Dendritic cell treated with granulocyte-macrophage colony-stimulating factor and Interleukin-4, amounts not matched to agents 40 ng/mL and 50 ng/mL, for 4 days (primary cell): Measurements from ENCODE around the gene NOXA1.
A peak's percentile ranks its signal among the peaks of the same experiment; 100 is the strongest.
"Not testable (repeated sequence)": the region's sequence is repeated elsewhere in the genome, so short reads cannot be mapped to it uniquely, and the experiment has no call there.

Experiments
- H3K27ac Mint-ChIP-seq: one replicate; pipeline ENCODE4 v1.8.0; 2022; ENCODE audit warnings: mild to moderate bottlenecking, mixed read lengths
- H3K27me3 Mint-ChIP-seq: one replicate; pipeline ENCODE4 v1.8.0; 2022; ENCODE audit warnings: mild to moderate bottlenecking, mixed read lengths
- H3K36me3 Mint-ChIP-seq: one replicate; pipeline ENCODE4 v1.8.0; 2022; ENCODE audit warnings: low read depth, mixed read lengths
- H3K4me1 Mint-ChIP-seq: one replicate; pipeline ENCODE4 v1.8.0; 2022; ENCODE audit warnings: low read depth, mixed read lengths
- H3K4me3 Mint-ChIP-seq: one replicate; pipeline ENCODE4 v1.8.0; 2022; ENCODE audit warnings: mild to moderate bottlenecking, moderate library complexity, mixed read lengths
- H3K9me3 Mint-ChIP-seq: one replicate; pipeline ENCODE4 v1.8.0; 2022; ENCODE audit warnings: mixed read lengths
- intact Hi-C: fragments of 100-400 bp; cut with micrococcal nuclease; formaldehyde crosslinking; loops from one replicate; pipeline ENCODE4 v1.15.0; 2022

Gene NOXA1, protein sequence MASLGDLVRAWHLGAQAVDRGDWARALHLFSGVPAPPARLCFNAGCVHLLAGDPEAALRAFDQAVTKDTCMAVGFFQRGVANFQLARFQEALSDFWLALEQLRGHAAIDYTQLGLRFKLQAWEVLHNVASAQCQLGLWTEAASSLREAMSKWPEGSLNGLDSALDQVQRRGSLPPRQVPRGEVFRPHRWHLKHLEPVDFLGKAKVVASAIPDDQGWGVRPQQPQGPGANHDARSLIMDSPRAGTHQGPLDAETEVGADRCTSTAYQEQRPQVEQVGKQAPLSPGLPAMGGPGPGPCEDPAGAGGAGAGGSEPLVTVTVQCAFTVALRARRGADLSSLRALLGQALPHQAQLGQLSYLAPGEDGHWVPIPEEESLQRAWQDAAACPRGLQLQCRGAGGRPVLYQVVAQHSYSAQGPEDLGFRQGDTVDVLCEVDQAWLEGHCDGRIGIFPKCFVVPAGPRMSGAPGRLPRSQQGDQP

DNA sequence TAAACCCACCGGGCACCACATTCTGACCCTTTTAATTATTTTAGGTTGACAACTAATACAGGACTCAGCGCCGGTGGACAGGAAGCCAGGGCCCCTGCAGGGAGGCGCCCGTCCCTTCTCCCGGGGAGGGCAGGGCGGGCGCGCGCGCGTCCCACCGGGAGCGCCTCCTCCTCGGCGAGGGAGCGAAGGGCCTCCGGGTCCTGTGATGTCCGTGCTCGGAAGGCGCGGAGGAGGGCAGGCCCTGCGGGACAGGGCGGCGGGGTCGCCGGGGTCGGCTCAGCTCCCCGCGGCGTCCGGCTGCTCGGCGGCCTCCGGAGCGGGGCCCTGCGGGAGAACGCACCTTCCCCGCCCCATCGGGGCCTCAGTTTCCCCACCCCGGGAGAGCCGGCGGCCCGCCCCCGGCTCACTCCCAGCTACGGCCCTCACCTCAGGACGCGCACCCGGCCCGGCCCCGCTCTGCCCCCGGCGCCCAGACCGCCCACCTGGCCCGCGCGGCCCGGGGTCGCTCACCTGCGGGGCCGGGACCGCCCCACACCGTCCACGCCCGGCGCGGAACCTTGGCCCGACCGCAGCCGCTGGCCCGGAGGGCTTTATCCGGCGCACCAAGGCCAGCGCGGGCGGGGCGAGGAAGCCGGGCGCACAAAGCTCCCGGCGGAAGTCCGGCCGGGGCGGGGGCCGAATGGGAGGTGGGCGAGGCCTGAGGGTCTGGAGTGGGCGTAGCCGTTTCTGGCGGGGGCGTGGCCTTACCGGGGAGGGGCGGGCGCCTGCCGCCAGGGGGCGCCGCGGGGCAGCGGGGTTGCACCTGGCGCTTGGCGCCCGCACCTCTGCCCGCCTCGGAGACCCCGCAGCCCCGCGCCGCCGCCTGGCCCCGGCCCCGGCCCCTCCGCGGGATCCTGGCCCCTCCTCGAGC is at the start of gene NOXA1, which contains the start of gene EXD3:
NOXA1 (plus strand) TSS at position 790 of the 910 bp plus-strand sequence. CDS start 137 bp downstream, outside the sequence.
EXD3 (minus strand) TSS at position 559 of the 910 bp plus-strand sequence. CDS start 27,805 bp downstream, outside the sequence.
- Mint-ChIP-seq H3K36me3 (peaks cover 10% of the 10 kb centered on the region), H3K9me3 (no peaks in the 10 kb centered on the region), H3K27me3 (peaks cover 5% of the 10 kb centered on the region), H3K27ac (peak within 1 kb of the TSS; percentile 73), H3K4me1 (peaks cover 17% of the 10 kb centered on the region), H3K4me3 (peak within 1 kb of the TSS; percentile 79)
- intact Hi-C loops, result no loop called here

DNA sequence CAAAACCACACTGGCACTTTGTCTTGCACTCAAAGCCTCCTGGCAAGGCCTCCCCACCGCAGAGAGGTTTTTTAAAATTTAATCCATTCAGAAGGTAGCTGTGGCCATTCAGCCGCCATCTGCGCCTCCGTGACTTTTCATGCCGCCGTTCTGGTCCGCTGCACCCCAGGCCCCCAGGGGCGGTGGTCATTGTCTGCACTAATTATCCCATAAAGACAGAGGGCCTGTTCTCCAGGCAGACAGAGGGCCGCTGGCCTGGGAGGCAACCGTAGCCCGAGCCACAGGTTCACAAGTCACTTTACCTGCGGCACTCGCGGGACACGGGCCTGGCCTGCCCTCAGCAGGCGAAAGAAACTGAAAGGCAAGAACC is 49.6 kb upstream of the NOXA1 start:
- Mint-ChIP-seq H3K27me3 (peaks cover 9% of the 10 kb centered on the region), H3K9me3 (peaks cover 9% of the 10 kb centered on the region), H3K4me3 (no peak overlapping the region), H3K4me1 (no peaks in the 10 kb centered on the region), H3K36me3 (peaks cover 7% of the 10 kb centered on the region), H3K27ac (no peak overlapping the region)
- intact Hi-C loops, result no loop called here

DNA sequence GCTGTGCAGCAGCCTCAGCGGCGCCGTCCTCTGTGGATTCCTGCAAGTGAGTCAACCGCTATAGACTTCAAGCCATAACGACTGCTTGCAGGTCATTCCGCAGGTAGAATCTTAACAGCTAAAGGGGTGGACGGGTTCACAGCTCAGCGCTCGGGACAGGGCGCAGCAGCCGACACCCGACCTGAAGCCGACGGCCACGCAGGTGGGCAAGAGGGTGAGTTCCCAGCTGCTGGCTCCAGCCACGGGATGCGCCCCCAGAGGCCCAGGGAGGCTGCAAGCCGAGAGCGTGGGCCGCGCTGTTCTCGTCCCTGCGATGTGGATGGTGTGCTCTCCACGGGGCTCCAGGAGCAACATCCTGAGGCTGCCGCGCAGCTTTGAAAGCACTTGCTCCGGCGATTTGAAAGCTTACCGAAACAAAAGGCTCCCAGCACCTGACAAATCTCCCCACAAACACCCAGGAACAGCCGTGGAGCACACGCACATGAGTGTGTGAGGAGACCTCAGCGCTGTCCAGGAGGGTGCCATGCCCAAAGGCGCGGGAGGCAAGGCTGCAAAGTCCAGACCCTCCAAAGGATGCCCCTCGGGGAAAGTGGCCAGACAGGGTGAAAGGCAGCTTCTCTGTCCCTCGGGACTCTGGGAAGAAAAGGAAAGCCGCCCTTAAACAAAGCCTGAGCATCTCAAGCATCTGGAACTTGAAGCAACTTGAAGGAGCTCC is 48.9 kb upstream of the NOXA1 start:
- H3K4me1 Mint-ChIP-seq, result no peaks in the 10 kb centered on the region
- no peak overlapping the region for H3K27ac Mint-ChIP-seq
- H3K36me3 Mint-ChIP-seq, result peaks cover 9% of the 10 kb centered on the region
- intact Hi-C loops, result no loop called here
- peaks cover 9% of the 10 kb centered on the region for H3K27me3 Mint-ChIP-seq
- H3K4me3 Mint-ChIP-seq, result no peak overlapping the region
- peaks cover 11% of the 10 kb centered on the region for H3K9me3 Mint-ChIP-seq

DNA sequence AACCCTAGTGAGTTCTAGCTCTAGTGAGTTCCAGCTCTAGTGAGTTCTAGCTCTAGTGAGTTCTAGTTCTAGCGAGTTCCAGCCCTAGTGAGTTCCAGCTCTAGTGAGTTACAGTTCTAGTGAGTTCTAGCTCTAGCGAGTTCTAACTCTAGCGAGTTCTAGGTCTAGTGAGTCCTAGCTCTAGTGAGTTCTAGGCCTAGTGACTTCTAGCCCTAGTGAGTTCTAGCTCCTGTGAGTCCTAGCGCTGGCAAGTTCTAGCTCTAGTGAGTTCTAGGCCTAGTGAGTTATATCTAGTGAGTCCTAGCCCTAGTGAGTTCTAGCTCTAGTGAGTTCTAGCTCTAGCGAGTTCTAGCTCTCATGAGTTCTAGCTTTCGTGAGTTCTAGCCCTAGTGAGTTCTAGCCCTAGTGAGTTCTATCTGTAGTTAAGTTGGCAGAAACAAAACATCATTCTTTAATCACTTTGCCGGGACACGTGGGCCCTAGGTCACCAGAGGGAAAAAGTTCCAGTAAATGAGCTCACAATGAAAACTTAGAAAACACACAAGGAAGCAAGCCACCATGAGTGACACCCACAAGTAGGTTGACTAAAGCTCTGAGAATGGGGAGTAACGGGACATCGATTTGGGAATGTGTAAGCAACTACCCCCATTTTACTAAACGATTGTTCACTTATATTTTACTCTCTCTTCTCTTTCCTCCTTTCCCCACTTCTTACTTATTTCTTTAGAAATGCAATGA is 47.7 kb upstream of the NOXA1 start:
- intact Hi-C loops, result no loop called here
- peaks cover 9% of the 10 kb centered on the region for H3K27me3 Mint-ChIP-seq
- peaks cover 18% of the 10 kb centered on the region for H3K9me3 Mint-ChIP-seq
- H3K4me1 Mint-ChIP-seq, result no peaks in the 10 kb centered on the region
- no peak overlapping the region for H3K27ac Mint-ChIP-seq
- no peak overlapping the region for H3K4me3 Mint-ChIP-seq
- peaks cover 16% of the 10 kb centered on the region for H3K36me3 Mint-ChIP-seq

DNA sequence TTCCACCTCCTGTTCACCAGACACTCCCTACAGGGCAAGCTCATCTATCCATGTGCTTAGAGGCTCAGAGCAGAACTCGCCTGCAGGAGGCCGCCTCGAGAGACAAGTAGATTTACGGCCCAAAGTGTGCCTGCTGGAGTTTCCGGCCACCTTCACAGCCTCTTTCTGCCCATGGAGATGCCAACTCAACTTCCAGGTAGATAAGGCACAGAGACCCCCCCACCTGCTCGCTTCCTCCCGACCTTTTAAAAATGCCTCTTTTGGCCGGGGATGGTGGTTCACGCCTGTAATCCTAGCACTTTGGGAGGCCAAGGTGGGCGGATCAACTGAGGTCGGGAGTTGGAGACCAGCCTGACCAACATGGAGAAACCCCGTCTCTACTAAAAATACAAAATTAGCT is 46.8 kb upstream of the NOXA1 start:
- H3K27me3 Mint-ChIP-seq, result peaks cover 9% of the 10 kb centered on the region
- no peak overlapping the region for H3K27ac Mint-ChIP-seq
- peaks cover 18% of the 10 kb centered on the region for H3K9me3 Mint-ChIP-seq
- no peak overlapping the region for H3K4me3 Mint-ChIP-seq
- H3K4me1 Mint-ChIP-seq, result no peaks in the 10 kb centered on the region
- H3K36me3 Mint-ChIP-seq, result peaks cover 16% of the 10 kb centered on the region
- intact Hi-C loops, result no loop called here

DNA sequence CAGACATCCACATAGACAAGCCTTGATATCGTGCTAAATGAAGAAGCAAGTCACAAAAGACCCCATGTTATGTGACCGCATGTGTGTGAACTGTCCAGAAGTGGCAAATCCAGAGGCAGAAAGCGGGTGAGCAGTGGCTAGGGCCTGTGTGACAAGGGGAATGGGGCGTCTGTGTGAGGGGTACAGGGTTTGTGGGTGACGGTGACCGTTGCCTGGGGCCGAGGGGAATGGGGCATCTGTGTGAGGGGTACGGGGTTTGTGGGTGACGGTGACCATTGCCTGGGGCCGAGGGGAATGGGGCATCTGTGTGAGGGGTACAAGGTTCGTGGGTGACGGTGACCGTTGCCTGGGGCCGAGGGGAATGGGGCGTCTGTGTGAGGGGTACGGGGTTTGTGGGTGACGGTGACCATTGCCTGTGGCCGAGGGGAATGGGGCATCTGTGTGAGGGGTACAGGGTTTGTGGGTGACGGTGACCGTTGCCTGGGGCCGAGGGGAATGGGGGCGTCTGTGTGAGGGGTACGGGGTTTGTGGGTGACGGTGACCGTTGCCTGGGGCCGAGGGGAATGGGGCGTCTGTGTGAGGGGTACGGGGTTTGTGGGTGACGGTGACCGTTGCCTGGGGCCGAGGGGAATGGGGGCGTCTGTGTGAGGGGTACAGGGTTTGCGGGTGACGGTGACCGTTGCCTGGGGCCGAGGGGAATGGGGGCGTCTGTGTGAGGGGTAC is 44.3 kb upstream of the NOXA1 start:
- peaks cover 18% of the 10 kb centered on the region for H3K9me3 Mint-ChIP-seq
- H3K36me3 Mint-ChIP-seq, H3K4me3 Mint-ChIP-seq, H3K4me1 Mint-ChIP-seq, H3K27ac Mint-ChIP-seq, H3K27me3 Mint-ChIP-seq, intact Hi-C loops: not testable (repeated sequence)

DNA sequence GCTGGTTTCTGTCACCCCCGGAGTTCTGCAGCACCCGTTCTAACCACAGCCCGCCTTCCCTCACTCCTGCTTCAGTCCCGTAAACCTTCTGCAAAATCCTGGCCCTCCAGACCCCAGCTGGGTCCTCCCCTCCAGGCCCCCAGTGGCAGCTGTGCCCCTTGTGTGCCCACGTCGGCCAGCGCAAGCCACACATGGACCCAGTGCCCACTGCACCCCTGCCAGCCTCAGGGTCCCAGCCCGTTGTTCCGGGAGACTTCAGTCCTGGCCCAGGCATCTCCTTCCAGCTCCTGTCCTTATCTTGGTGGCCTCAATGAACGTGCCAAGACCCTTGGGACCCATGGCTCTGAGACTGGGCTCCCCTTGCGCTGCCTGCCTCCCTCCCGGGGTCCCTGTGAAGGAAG is 43.4 kb upstream of the NOXA1 start:
- H3K4me3 Mint-ChIP-seq, result no peak overlapping the region
- H3K27ac Mint-ChIP-seq, result no peak overlapping the region
- peaks cover 18% of the 10 kb centered on the region for H3K9me3 Mint-ChIP-seq
- peaks cover 10% of the 10 kb centered on the region for H3K36me3 Mint-ChIP-seq
- H3K27me3 Mint-ChIP-seq, result peaks cover 6% of the 10 kb centered on the region
- intact Hi-C loops, result no loop called here
- H3K4me1 Mint-ChIP-seq, result no peaks in the 10 kb centered on the region

DNA sequence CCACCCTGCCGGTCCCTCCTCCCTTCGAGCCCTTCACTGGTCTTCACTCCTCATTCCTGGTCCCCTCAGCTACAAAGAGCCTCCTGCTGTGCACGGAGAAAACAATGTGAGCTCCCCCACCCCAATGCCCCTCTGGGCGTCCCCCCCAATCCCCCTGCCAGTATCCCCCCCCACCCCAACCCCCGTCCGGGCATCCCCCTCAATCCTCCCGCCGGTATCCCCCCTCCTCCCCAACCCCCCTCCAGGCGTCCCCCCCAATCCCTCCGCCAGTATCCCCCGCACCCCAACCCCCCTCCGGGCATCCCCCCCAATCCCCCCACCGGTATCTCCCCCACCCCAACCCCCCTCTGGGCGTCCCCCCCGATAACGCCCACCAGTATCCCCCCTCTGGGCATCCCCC is 43.0 kb upstream of the NOXA1 start:
- Mint-ChIP-seq H3K4me3 (no peak overlapping the region), H3K27me3 (peaks cover 6% of the 10 kb centered on the region), H3K4me1 (no peaks in the 10 kb centered on the region), H3K9me3 (peaks cover 18% of the 10 kb centered on the region), H3K27ac (no peak overlapping the region), H3K36me3 (peaks cover 10% of the 10 kb centered on the region)
- intact Hi-C loops, result no loop called here

DNA sequence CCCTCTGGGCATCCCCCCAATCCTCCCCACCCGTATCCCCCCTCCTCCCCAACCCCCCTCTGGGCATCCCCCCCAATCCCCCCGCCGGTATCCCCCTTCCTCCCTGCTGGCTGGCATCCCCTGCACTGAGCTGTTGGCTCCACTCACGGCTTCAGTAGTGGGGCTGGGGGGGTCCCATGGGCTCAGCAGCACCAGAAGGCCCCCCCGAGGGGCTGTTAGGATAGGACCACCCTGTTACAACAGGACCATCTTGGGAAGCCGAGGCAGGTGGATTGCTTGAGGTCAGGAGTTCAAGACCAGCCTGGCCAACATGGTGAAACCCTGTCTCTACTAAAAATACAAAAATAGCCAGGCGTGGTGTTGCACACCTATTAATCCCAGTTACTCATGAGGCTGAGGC is 42.6 kb upstream of the NOXA1 start:
- no peak overlapping the region for H3K27ac Mint-ChIP-seq
- intact Hi-C loops, result no loop called here
- H3K36me3 Mint-ChIP-seq, result peaks cover 10% of the 10 kb centered on the region

DNA sequence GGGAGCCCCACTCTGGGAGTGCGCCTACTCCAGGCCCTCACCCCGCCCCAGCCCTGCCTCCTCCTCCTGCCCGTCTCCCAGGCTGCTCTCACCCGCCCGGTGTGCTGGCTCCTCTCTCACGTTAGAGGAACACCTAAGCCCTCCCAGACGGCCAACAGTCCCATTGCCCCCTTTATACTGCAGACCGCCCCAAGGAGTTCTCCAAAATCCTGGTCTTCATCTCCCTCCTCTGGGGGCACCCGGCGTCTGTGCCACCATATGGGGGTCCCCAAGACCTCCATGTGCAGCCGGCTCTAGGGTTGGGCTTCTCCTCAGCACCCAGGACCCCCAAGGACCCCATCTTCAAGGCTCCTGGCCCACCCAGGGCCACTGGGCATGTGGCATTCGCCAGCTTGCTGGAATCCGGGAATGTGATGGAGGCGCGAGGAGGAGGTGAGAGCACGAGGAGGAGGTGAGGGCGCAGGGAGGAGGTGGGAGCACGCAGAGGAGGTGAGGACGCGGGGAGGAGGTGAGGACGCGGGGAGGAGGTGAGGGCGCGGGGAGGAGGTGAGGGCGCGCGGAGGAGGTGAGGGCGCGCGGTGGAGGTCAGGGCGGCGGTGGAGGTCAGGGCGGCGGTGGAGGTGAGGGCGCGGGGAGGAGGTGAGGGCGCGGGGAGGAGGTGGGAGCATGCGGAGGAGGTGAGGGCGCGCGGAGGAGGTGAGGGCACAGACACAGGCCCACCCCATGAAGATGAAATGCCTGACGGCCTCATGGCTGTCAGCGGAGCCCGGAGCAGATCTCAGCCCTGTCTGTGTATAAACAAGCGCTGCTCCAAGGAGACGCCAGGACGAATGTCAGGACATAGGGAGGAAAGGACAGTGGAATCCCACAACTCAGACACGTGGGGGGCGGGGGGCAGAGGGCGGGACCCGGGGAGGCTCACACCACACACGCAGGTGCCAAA is 41.4 kb upstream of the NOXA1 start:
- H3K27ac Mint-ChIP-seq, result no peak overlapping the region
- peaks cover 8% of the 10 kb centered on the region for H3K9me3 Mint-ChIP-seq
- H3K27me3 Mint-ChIP-seq, result peaks cover 5% of the 10 kb centered on the region
- no peaks in the 10 kb centered on the region for H3K4me1 Mint-ChIP-seq
- H3K4me3 Mint-ChIP-seq, result no peak overlapping the region
- peaks cover 10% of the 10 kb centered on the region for H3K36me3 Mint-ChIP-seq
- intact Hi-C loops, result no loop called here

More for the DNA sequence above, 42.6 kb upstream of the NOXA1 start:
- Mint-ChIP-seq H3K4me1 (no peaks in the 10 kb centered on the region), H3K27me3 (peaks cover 6% of the 10 kb centered on the region), H3K9me3 (peaks cover 16% of the 10 kb centered on the region), H3K4me3 (no peak overlapping the region)

DNA sequence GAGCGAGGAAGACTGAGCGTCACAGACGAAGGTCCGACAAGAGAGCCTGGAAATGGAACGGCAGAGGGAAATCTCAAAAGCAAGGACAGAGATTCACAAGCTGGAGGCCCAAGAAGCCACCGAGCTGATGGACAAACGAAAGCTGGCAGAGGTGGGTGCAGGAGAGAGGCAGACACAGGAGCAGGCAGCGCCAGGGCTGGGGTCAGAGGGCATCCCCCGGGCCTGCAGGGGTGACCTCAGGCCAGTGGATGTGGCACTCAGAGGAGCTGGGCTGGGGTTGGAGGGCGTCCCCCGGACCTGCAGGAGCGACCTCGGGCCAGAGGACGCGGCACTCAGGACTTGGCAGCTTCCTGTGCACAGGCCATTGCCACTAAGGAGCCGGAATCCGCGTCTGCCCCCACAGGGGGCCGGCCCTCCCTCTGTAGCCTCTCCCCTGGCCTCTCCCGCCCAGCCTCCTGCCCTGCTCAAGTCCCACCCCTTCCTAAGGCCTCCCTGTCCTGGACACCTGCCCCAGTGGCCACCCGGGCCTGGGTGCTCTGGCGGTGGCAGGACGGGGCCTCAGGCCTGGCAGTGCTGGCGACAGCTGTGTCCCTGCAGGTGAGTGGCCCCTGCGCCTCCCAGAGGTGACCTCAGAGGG is 40.6 kb upstream of the NOXA1 start:
- intact Hi-C loops, result no loop called here
- H3K9me3 Mint-ChIP-seq, result peaks cover 8% of the 10 kb centered on the region
- H3K27ac Mint-ChIP-seq, result no peak overlapping the region
- peaks cover 10% of the 10 kb centered on the region for H3K36me3 Mint-ChIP-seq
- peaks cover 5% of the 10 kb centered on the region for H3K4me1 Mint-ChIP-seq
- H3K4me3 Mint-ChIP-seq, result no peak overlapping the region
- H3K27me3 Mint-ChIP-seq, result peaks cover 6% of the 10 kb centered on the region
